GM18498 (cell line): ENCODE measurements around the gene HYDIN.
"Not testable (repeated sequence)": the region's sequence is repeated elsewhere in the genome, so short reads cannot be mapped to it uniquely, and the experiment has no call there.

Source experiments
- ATAC-seq: cut with Tn5 transposase; IDR thresholded peaks from one replicate; pipeline ENCODE4 v1.9.1; 2021; ENCODE audit warnings: mild to moderate bottlenecking, moderate library complexity; ENCODE audit not compliant: unreplicated experiment

The HYDIN gene

GRCh38 chr16:71143246-71143645 lies 87.3 kb downstream of the HYDIN start:
- not testable (repeated sequence) for ATAC-seq

GRCh38 chr16:71110565-71110964 lies 120.0 kb downstream of the HYDIN start:
- ATAC-seq, result not testable (repeated sequence)

- not testable (repeated sequence) for ATAC-seq
These were observed 120.8 kb downstream of the HYDIN start for GRCh38 chr16:71109656-71110208.

GRCh38 chr16:71105881-71106280 lies 124.6 kb downstream of the HYDIN start:
- ATAC-seq, result not testable (repeated sequence)

- not testable (repeated sequence) for ATAC-seq
These were observed 146.9 kb downstream of the HYDIN start for GRCh38 chr16:71083573-71083972.

GRCh38 chr16:71080777-71081176 lies 149.7 kb downstream of the HYDIN start:
- ATAC-seq, result not testable (repeated sequence)

GRCh38 chr16:71080262-71080661 lies 150.3 kb downstream of the HYDIN start:
- ATAC-seq, result not testable (repeated sequence)

GRCh38 chr16:71070651-71071050 lies 159.9 kb downstream of the HYDIN start:
- not testable (repeated sequence) for ATAC-seq

- not testable (repeated sequence) for ATAC-seq
These were observed 160.7 kb downstream of the HYDIN start for GRCh38 chr16:71069842-71070241.

- ATAC-seq, result not testable (repeated sequence)
These were observed 176.5 kb downstream of the HYDIN start for GRCh38 chr16:71053897-71054609.

GRCh38 chr16:71050307-71050706 lies 180.2 kb downstream of the HYDIN start:
- ATAC-seq, result not testable (repeated sequence)

- ATAC-seq, result not testable (repeated sequence)
These were observed 191.0 kb downstream of the HYDIN start for GRCh38 chr16:71039368-71040111.

GRCh38 chr16:71038421-71038820 lies 192.1 kb downstream of the HYDIN start:
- ATAC-seq, result not testable (repeated sequence)

GRCh38 chr16:71037987-71038386 lies 192.5 kb downstream of the HYDIN start:
- ATAC-seq, result not testable (repeated sequence)

GRCh38 chr16:71028032-71028727 lies 202.3 kb downstream of the HYDIN start:
- ATAC-seq, result not testable (repeated sequence)

- not testable (repeated sequence) for ATAC-seq
These were observed 203.0 kb downstream of the HYDIN start for GRCh38 chr16:71027511-71027910.

- not testable (repeated sequence) for ATAC-seq
These were observed 206.6 kb downstream of the HYDIN start for GRCh38 chr16:71023851-71024439.

- ATAC-seq, result not testable (repeated sequence)
These were observed 208.5 kb downstream of the HYDIN start for GRCh38 chr16:71021961-71022537.

GRCh38 chr16:71019067-71019682 lies 211.3 kb downstream of the HYDIN start:
- ATAC-seq, result not testable (repeated sequence)

GRCh38 chr16:71015419-71015818 lies 215.1 kb downstream of the HYDIN start:
- ATAC-seq, result not testable (repeated sequence)
